Activated CD8-positive, alpha-beta memory T cell treated with anti-CD3 and anti-CD28 coated beads for 36 hours (primary cell): ENCODE results near the gene ADIG. TPM values are rescaled to one million over a fixed set of nuclear protein-coding genes. Genes with fewer than 3 reads are reported as not detected.

ENCODE experiments used
- CTCF ChIA-PET: fragments of 350-600 bp; sonication (Branson Sonifier 250); formaldehyde crosslinking; loops from one replicate; lab custom pipeline; 2021; ENCODE audit warnings: antibody characterized with exemption; lab: Charles Lee
- POLR2A ChIA-PET: fragments of 350-600 bp; sonication (Branson Sonifier 250); formaldehyde crosslinking; loops from one replicate; lab custom pipeline; 2021; ENCODE audit warnings: antibody characterized with exemption; lab: Charles Lee
- total RNA-seq, 2 experiments: library from RNA; stranded (reverse); gene quantifications; one replicate each; pipeline ENCODE4 v1.2.3, GENCODE V29; 2021

ADIG gene
- not detected for total RNA-seq

DNA sequence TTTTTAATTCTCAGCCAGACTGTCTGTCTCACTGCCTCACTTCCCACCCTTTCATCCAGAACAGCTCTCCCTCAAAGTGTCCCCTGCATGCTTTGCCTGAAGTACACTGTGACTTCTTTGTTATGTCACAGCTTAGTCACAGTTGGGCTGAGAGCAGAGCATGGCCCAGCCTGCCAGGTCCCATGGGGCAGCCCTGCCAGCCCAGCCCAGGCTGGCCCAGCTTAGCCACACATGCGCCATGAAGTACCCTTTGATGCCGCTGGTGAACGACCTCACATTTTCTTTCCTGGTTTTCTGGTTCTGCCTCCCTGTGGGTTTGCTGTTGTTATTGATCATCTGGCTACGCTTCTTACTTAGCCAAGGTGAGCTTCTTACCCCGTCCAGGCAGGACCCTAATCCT is at the start of gene ADIG:
ADIG (plus strand) TSS at position 185 of the 400 bp plus-strand sequence; CDS start at position 239, 54 bp downstream.
- CTCF ChIA-PET: no interaction called here
- POLR2A ChIA-PET: no interaction called here

DNA sequence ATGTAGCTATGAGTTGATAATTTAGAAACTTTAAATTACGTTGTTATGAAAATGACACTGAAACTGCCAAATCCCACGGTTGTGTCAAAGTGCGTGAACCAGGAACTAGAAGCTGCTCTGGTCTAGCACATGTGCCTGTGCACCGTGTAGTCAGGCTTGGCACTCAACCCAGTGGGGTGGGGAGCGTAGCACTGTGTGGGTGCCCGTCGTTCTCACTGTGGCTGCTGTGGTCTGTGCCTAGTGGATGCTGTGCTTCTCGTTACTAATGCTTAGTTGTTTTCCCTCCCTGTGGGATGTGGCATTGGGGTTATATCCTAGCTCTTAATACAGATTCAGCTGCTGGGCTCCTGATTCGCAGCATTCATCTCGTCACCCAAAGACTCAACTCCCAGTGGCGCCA is 46.2 kb upstream of the ADIG start:
- ChIA-PET CTCF (interaction anchor here (1.1 kb wide), 1 partner anchor 9 kb away, joined by 4 read pairs; no protein-coding TSS in a partner anchor), POLR2A (no interaction called here)

DNA sequence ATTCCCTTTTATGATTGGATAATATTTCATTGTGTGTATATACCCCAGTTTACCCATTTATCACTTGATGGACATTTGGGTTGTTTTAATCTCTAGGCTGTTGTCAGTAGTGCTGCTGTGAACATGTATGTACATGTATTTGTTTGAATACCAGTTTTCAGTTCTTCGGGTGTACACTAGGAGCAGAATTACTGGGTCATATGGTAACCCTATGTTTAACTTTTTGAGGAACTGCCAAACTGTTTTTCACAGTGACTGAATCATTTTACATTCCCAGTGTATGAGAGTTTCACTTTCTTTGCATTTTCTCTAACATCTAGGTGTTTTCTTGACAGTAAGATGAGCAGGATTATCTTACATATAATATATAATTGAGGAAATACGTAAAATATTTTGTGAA is 44.7 kb upstream of the ADIG start:
- CTCF ChIA-PET: no interaction called here
- POLR2A ChIA-PET: no interaction called here

DNA sequence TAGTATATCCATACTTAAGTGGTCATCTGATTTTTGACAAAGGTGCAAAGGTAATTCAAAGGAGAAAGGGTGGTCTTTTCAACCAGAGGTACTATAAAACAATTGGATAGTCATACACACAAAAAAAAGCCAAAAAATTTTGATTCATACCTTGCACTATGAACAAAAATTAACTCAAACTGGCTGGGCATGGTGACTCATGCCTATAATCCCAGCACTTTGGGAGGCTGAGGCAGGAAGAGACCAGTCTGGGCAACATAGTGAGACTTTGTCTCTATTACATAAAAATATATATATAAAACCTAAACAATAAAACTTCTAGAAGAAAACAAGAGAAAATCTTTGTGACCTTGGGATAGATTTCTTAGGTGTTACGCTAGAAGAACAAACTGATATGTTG is 43.8 kb upstream of the ADIG start:
- ChIA-PET CTCF (no interaction called here), POLR2A (no interaction called here)

DNA sequence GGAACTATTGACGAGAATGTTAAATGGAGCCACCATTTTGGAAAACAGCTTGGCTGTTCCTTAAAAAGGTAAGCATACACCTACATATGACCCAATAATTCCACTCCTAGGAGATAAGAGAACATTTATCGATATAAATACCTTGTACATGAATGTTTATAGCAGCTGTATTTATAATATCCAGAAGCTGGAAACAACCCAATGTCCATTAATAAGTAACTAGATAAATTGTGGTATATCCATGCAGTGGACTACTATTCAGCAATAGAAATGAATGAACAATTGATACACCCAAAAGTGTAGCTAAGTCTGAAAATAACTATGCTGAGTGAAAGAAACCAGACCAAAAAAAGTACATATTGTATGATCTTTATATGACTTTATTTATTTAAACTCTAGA is 42.2 kb upstream of the ADIG start:
- CTCF ChIA-PET: no interaction called here
- POLR2A ChIA-PET: no interaction called here

DNA sequence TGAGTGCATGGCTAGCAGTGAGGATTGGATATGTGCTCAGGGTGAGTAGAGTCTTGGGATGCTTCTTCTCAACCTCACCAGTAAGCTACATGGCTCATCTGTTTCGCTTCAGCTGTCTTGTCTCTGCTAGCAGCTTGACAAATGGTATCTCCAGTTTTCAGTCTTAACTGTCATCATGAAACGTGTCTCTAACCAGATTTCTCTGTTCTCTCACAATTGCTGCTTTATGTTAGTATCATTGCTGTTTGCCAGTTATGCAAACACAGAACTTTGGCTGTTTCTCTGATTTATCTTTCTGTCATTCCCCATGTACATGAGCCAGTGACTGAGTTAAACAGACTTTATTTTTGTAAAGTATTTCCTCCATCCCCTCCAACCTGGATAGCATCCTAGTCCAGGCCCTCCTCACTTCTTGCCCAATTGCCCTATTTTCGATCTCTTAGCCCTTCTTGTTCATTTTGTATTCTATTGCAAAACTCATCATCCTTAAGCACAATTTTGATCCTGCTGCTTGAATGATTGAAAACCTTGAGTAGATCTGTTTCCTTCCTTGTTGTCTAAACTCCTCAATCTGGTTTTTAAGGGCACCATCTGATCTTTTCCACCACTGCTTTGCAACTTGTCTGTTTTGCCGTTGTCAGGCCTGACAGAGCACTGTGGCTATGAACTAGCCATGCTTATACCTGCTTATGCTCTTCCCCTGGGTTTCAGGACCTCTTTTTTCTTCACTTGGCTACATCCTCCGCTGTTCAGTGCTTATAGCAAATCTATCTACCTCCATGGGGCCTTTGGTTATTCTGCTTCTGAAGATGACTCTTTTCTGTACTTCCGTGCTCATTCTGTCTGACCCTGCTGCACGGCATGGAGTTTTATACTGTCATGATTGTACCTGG is 37.7 kb upstream of the ADIG start:
- ChIA-PET CTCF (no interaction called here), POLR2A (no interaction called here)

DNA sequence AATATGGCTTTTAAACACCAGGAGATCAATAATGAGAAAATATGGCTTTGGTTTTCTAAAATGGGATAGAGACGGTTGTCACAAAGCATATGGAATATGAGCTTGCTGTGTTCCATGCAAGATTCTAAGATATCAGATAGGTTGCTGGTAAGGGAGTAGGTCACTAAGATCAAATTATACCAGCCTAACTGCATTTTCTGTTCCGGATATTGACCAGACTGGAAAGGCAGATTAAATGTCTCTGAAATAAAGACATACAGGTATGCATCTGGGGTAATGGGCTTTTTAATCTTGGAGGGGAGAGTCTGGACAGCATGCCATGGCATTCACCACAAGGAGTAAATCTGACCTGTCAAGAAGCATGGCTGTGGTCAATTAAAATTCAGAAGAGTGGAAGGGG is 35.2 kb upstream of the ADIG start:
- CTCF ChIA-PET: no interaction called here
- POLR2A ChIA-PET: interaction anchor here (0.5 kb wide), 1 partner anchor 12 kb away, joined by 4 read pairs; no protein-coding TSS in a partner anchor

DNA sequence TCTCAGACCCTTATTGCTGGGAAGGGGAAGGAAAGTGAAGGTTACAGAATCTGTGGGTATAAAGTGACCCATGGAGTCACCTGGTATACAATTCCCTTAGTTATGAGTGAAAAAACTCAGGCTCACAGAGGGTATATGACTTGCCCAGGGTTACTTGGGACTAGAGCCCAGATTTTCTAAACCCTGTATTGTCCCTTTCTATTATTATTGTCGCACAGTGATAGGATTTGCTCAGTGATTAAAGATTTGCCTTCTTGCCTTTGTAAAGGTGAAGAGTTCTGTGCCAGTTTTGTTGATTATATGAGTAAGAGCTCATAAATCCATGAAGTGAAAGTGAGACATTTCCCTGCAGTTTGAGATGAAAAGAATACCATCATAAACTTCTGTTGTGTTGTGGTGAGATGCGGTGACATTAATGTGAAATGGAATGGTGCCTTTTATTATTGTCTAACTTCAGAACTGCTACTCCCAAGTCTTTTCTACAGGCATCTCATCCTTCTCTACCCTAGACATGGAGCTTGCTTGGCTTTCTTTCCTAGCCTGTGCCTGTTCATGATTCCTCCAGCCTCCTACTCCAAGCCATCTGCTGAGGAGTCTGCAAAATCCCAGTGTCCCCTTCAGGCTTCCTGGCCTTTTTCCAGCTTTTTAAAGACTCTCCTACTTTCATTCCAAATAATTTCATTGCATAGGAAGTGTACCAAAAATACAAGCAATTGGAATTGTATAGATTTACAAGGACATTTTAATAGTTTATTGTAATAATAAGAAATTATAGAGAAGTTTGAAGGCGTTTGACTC is 33.5 kb upstream of the ADIG start:
- POLR2A ChIA-PET: no interaction called here
- CTCF ChIA-PET: no interaction called here

DNA sequence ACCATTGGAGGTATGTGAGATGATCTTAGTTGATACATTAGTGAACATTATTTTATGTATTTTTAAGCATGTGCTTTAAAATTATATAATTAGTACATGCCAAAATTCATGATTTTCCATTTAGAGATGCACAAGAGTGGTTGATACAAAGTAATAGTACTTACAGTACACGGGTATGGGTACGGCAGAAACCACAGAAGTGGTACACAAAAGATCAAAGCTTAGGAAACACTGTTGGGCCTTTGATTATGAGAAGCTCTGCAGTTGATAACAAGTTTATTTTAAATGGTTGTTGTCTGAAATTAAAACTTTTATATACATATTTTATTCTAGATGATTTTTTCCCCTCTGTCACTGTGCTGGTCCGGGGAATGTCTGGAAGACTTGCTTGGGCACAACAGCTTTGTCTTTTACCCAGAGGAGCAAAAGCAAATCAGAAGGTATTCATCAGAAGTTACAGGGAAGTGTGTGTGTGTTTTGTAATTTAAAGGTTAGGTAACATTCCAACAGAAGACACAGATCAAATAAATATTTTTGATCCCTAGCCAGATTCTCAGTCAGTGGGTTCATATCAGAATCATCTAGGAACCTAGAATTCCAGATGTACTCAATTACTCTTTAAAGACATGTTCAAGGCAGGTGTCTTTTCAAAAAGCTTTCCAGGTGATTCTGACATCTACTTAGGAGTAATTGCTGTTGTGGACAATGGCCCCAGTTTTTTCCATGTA is 32.5 kb upstream of the ADIG start:
- ChIA-PET CTCF (no interaction called here), POLR2A (no interaction called here)

DNA sequence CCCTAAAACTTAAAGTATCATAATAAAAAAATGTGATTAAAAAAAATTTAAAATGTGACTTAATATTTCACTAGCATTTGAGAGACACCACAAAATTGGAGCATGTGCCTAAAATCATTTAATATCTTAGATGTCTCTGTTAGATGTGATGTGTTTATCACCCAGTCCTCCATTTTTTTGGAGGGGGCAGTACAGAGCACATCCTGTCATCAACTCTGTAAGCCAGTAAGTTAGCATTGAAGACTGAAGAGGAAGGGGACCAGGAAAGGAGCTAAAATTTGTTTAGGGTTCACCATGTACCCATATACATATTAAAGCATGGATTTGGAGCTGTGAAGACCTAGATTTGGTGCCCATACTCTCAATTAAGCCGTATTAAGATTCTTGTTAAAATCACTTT is 30.7 kb upstream of the ADIG start:
- CTCF ChIA-PET: no interaction called here

DNA sequence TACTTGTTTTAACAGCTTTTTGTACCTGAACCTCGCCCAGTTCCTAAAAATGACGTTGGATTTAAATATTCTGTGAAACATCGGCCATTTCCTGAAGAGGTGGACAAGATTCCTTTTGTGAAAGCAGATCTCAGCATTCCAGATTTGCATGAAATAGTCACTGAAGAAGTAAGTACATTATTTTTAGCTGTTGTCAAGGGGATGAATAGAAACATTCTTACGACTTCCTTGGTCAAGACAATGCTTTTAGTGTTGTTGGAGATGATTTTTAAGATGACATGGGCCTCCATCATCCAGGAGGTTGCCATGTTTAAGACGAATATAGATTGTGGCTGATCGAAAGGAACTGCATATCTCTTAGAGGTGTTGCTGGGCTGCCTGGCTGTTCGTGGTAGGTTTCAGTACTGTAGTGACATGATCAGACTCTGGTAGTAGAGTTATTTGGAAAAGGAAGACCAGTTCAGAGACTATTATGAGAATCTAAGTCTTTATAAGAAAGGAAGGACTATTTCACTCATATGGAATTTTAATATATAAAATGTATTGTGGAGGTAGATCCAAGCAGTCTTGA is 29.9 kb upstream of the ADIG start:
- ChIA-PET CTCF (no interaction called here), POLR2A (no interaction called here)

More for the DNA sequence above, 30.7 kb upstream of the ADIG start:
- POLR2A ChIA-PET: no interaction called here

DNA sequence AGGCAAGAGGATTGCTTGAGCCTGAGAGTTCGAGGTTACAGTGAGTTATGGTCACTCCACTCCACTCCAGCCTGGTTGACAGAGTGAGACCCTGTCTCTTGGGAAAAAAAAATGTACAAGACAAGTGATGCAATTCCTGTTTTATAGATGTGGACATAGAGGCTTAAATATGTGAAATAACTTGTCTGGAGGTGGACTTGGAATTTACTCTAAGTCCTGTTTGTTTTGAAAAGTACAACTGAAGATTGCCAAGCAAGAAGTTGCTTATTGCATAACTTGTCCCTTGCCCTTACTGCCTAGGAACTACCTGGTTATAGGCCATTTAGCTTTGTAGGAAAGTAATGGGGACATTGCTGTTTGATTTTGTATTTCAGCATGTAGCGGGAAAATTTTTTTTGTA is 26.0 kb upstream of the ADIG start:
- ChIA-PET POLR2A (no interaction called here), CTCF (no interaction called here)

DNA sequence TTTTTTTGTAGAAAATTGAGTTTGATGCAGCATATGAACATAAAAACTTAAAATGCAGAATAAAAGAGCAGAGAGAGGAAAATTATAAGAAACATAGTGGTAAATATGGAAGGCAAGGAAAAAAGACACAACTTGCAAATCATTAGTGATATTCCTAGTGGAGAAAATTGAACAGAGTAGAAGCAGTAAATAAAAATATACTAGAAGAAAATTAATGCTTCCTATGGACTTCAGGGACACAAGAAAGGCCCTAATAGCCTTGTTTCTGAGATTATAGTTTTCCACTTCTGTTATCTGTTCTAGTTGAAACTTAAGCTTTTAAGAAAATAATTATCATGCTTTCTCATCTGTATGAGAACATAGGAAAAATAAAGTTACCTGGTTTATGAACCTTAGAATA is 25.6 kb upstream of the ADIG start:
- ChIA-PET CTCF (no interaction called here), POLR2A (no interaction called here)

DNA sequence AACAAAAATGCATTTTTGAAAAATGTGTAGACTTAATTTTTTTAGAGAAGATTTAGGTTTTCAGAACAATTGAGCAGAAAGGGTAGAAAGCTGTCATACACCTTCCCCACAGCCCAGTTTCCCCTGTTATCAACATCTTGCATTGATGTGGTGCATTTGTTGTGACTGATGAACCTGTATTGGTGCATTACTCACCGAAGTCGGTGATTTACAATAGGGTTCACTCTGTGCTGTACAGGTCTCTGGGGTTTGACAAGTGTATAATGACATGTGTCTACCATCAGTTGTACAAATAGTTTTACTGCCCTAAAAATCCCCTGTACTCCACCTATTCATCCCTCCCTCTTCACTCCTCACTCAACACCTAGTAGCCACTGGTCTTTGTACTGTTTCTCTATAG is 23.8 kb upstream of the ADIG start:
- CTCF ChIA-PET: no interaction called here
- POLR2A ChIA-PET: no interaction called here

DNA sequence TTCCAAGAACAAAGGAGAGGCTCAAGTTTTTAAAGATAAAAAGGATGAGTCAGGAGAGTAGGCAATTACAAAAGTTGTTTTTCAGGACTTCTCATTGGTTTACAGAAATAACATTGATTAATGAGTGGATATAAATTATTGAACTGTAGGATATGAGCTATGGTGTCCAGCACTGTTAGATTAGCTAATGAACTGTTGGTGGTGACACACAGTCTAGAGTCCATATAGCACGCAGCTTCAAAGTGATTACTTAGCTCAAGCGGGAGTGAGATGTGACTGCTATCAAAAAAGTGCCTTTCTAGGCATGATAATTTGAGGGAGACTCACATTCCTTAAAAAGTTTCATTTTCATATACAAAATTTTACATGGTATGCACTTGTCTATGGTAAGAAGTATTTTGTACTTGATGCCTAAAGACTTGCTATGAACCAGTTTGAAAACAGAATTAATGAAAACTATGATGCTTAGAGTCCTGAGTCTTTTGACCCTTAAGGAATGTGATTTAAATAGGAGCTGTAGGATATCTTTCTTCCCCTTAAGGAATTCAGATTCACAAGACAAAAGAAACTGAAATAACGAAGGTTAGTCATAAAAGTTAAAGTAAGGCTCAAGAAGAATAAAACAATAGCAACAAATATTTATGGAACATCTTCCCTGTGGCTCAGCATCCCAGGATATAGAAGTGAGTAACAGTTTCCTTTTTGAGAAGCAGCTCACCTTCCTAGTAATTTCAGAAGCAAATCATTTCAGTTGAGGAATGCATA is 22.2 kb upstream of the ADIG start:
- POLR2A ChIA-PET: no interaction called here
- CTCF ChIA-PET: no interaction called here

DNA sequence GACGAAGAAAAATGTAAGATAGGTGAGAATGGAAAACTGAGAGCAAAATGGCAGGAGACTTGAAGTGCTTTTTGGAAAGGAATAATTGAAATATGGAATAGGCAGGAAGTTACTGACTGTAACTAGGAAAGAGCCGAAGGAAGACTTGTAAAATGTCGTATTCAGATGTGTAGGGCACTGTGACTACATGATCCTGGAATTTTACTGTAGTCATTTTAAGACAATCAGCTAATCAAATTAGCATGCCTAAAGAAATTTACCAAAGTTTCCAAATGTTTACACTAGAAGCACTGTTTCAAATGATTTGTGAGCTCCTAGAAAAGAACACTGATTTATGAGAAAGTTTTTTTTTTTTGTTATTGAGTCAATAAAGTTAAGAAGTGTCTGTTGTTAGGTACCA is 21.2 kb upstream of the ADIG start:
- ChIA-PET CTCF (no interaction called here), POLR2A (no interaction called here)

DNA sequence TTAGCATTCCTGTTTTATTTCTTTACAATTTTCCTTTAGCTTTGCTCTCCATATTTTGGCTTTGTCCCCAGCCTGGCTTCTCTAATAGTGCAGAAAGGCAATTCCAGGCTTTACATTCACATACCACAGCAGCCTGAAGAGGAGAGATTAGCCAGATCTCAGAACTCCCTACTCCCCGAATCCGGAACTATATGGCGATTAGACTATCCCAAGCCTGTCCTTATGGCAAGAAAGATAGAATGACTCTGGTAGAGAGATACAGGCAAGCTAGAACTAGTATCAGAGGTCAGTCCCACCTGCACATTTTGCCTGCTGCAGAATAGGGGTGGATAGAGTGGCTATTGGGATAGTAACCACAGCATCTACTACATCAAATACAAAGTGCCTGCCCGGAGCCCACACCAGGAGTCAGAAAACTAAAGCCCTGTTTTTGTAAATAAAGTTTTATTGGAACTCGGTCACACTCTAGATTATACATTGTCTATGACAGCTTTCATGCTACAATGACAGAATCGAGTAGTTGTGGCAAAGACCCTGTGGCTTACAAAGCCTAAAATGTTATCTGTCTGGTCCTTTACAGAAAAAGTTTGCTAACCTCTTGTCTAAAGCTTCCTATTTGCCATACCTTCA is 17.1 kb upstream of the ADIG start:
- ChIA-PET CTCF (no interaction called here), POLR2A (no interaction called here)

DNA sequence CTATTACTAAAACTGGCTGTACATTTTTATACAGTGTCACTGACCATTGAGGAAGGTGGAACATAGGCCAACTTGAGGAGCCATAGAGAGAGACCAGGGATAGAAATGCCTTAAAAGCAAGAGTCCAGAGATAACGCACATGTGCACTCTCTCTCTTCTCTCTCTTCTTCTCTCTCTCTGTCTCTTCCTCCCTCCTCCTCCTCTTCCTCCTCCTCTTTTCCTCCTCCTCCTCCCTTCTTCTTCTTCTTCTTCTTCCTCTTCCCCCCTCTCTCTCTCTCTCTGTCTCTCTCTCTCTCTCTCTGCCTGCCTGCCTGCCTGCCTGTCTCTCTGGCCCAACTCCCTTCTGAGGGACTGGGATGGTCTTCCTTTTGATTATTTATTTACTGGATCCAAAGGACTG is 16.3 kb upstream of the ADIG start:
- CTCF ChIA-PET: no interaction called here
- POLR2A ChIA-PET: no interaction called here
